ENCODE data around the gene NQO2. TPM values are rescaled to one million over a fixed set of nuclear protein-coding genes. Genes with fewer than 3 reads are reported as not detected.
A peak's percentile ranks its signal among the peaks of the same experiment; 100 is the strongest.

The NQO2 gene
- polyA plus RNA-seq, 4 donors: 52.2 to 88.3 (median 67.8) TPM

GRCh38 chr6:3063733-3064700 is 64.3 kb downstream of the NQO2 start:
- peak; percentile 74 to 82 (median 78) for DNase-seq (ENCODE audit: low read depth in 4 of 4, low spot score in 3 of 4)

GRCh38 chr6:3068329-3069214 is 68.9 kb downstream of the NQO2 start, which contains the start of gene RIPK1:
TSS of gene RIPK1 (plus strand) at chr6:3068494. CDS start at chr6:3076824, 8,330 bp downstream.
- DNase-seq (ENCODE audit: low read depth in 4 of 4, low spot score in 3 of 4): peak; percentile 67 to 78 (median 76)

Other genes starting within 250 kb of the NQO2 start
- 1 to 10 TPM in 3 of 4 donors, under 1 TPM in 1; 0.87 to 2.0 (median 1.3) TPM for gene MYLK4, start 249.0 kb upstream of the NQO2 start, polyA plus RNA-seq (ENCODE audit: insufficient read length in 4 of 4)
- gene WRNIP1, start 234.5 kb upstream of the NQO2 start, polyA plus RNA-seq (ENCODE audit: insufficient read length in 4 of 4): 10 to 100 TPM; 59.1 to 66.2 (median 60.6) TPM
- 10 to 100 TPM; 17.9 to 23.4 (median 21.8) TPM for gene SERPINB1, start 158.0 kb upstream of the NQO2 start, polyA plus RNA-seq (ENCODE audit: insufficient read length in 4 of 4)
- 10 to 100 TPM; 10.5 to 16.1 (median 15.6) TPM for gene SERPINB9, start 96.6 kb upstream of the NQO2 start, polyA plus RNA-seq (ENCODE audit: insufficient read length in 4 of 4)
- 10 to 100 TPM; 83.0 to 97.4 (median 84.7) TPM for gene SERPINB6, start 28.3 kb upstream of the NQO2 start, polyA plus RNA-seq (ENCODE audit: insufficient read length in 4 of 4)
- 10 to 100 TPM; 23.5 to 28.6 (median 26.9) TPM for gene RIPK1, start 68.6 kb downstream of the NQO2 start, polyA plus RNA-seq (ENCODE audit: insufficient read length in 4 of 4)
- 10 to 100 TPM; 54.6 to 71.9 (median 67.3) TPM for gene BPHL, start 118.8 kb downstream of the NQO2 start, polyA plus RNA-seq (ENCODE audit: insufficient read length in 4 of 4)
- gene TUBB2A, start 157.7 kb downstream of the NQO2 start, polyA plus RNA-seq (ENCODE audit: insufficient read length in 4 of 4): 10 to 100 TPM; 45.8 to 78.6 (median 59.0) TPM
- 100 to 1,000 TPM; 102 to 141 (median 121) TPM for gene TUBB2B, start 227.8 kb downstream of the NQO2 start, polyA plus RNA-seq (ENCODE audit: insufficient read length in 4 of 4)